Stimulated activated CD8-positive, alpha-beta memory T cell treated with anti-CD3 and anti-CD28 coated beads, Interleukin-4, amount 100 ng/mL, for 48 hours (primary cell): ENCODE results near the gene FCN3.
"Not testable (repeated sequence)": the region's sequence is repeated elsewhere in the genome, so short reads cannot be mapped to it uniquely, and the experiment has no call there.

ENCODE experiments used
- DNase-seq: peaks from one replicate; pipeline ENCODE4 v3.0.0-alpha.2; 2020

Gene FCN3

GRCh38 chr1:27398405-27399149, 24.0 kb upstream of the FCN3 start:
- DNase-seq: no peak

DNA sequence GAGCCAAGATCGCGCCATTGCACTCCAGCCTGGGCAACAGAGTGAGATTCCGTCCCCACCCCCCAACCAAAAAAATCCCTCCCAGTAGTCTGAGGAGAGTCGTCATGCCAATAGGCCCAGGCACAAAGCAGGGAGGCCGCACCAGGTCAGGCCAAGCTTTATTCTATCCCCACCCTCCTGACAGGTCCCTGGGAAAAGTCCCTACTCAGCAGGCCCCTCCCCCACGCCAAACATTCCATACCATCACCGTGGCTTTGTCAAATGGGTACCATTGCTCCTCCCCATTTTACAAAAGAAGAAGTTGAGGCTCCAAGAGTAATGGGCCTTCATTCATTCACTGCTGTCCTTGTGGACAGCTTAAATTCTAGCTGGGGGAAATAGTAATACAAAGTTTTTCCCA, 23.1 kb upstream of the FCN3 start:
- no peak for DNase-seq

- DNase-seq: no peak
These were observed 22.5 kb upstream of the FCN3 start for GRCh38 chr1:27397110-27397509.

GRCh38 chr1:27395441-27396195, 21.0 kb upstream of the FCN3 start:
- peak; percentile 86 for DNase-seq

GRCh38 chr1:27394925-27395324, 20.3 kb upstream of the FCN3 start:
- no peak for DNase-seq

GRCh38 chr1:27394282-27394658, 19.6 kb upstream of the FCN3 start:
- no peak for DNase-seq

DNA sequence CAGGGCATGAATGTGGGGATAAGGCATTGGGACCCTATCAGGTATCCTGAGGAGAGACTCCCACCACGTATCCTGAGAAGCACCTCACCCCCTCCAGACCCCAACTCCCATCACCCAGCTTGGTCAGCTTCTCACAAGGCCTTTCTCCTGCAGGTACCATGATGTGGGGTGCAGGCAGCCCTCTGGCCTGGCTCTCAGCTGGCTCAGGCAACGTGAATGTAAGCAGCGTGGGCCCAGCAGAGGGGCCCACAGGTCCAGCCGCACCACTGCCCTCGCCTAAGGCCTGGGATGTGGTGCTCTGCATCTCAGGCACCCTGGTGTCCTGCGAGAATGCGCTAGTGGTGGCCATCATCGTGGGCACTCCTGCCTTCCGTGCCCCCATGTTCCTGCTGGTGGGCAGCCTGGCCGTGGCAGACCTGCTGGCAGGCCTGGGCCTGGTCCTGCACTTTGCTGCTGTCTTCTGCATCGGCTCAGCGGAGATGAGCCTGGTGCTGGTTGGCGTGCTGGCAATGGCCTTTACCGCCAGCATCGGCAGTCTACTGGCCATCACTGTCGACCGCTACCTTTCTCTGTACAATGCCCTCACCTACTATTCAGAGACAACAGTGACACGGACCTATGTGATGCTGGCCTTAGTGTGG, 19.1 kb upstream of the FCN3 start:
- DNase-seq: no peak

DNA sequence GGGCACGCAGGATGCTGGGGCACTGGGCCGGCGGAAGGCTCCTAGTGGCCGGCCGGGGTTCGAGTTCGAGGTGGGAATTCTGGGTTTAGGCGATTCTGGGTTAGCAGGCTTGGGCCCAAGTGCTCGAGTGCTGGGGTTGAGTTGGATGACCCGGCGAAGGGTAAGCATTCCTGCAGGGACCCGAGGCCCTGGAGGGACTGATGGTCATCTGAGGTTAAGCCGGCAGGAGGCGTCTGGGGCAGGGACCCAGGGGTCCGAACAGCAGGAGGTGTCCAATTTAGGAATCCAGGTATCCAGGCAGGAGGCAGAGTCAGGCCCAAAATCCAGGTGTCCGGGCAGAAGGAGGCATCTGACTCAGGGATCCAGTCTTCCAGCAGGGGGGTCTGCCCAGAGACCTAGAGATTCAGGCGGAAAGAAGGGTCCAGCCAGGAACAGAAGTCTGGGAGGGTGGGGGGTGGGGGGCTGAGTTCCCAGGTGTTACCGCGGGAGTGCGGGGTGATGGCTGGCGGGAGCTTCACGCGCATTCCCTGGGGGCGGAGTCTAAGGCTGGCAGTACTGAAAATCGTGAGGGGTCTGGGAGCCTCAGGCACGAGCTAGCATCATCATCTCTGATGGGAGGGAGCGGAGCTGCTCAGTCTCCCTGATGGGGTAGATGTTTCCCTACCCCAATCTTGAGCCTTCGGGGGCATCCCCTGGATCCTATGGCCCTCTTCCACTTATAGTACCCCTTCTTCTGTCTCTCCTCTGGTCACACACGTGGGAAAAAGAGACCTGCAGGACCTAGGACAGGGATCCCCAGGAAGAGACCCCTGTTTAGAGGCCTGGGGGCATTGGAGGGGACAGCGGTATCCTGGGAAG, 18.4 kb upstream of the FCN3 start:
- DNase-seq: peak; percentile 35

DNA sequence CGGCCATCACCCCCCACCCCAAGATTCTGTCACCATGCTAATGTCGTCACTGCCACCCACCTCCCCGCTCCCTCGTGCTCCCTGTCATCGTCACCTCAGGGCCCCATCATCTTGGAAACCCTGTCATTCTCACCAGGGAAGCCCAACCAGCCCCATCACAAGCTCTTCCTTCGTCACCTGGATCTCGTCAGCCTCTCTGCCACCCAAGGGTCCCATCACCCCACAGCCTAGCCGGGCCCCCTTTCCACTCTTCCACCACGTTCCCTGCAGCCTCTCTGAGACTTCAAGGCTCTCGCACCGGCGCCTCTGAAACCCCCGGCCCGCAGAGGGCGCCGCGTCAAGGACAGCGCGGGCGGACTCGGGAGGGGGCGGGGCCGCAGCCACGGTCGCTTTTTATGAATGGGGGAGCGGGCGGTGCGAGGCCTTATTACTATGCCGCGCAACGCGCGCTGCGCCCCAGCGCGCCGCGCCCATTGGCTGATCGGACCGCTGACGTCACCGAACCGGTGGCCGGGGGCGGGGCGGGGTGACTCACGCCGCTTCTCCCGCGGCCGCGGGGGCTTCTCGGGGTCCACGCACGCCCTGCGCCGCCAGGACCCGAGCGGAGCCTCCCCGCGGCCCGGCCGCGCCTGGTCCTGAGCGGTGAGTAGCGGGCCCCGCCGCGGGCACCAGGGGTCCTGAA, 17.6 kb upstream of the FCN3 start, which contains the start of gene GPR3:
GPR3 (plus strand) TSS at position 527 of the 682 bp plus-strand sequence. CDS start 1,177 bp downstream, outside the sequence.
- DNase-seq: peak; percentile 97

DNA sequence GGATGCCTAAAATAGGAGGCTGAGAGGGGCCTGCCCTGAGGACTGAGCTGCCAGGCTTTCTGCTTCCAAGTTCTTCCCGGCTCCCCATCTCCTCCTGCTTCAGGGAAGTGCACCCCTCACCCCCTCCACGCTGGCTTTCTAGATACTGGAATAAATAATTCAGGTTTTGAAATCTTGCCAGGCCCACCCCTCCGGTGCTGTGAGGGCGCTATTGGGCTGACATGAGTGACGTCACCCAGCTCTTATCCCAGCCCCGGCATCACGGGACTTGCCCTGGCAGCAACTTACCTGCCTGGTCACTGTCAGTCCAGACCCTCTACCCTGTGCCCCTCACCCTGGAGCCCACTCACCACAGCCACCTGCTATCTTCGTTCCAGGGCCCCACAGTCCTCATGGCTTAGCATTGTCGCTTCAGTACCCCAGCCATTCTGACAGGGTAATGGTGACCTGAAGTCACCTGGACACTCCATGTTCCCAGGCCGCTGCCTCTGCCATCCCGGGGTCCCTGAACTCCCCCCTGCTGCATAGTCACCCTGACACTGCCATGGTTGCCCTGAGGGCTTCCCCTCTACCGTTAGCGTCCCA, 17.0 kb upstream of the FCN3 start:
- peak; percentile 54 for DNase-seq

DNA sequence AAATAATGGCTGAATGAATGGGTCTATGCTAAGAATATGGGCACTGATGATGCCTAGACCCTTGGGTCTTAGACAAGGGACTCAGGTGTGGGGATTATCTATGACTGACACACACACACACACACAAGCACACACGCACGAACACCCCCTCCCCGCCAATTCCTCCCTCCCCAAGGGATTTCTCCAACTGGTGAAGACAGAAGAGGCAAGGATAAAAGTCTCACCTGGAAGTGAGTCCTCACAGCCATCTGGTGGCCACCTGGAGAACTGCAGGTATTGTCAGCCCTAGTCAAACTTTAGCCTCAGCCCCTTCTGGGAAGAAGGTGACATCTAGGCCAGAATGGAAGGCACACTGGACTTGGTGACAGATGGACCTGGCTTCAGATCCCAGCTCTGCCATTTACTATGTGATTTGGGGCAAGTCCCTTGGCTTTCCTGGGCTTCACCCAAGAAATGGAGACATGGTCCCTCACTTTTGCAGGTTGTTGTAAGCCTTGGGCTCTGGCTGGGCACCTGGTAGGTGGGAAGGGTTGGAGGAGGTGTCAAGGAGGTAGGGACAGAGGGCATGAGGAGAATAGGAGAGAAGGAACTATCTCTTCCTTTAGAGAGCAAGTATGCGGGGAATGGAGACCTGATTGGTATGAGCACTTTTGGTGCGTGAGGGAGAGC, 13.8 kb upstream of the FCN3 start:
- peak; percentile 88 for DNase-seq

DNA sequence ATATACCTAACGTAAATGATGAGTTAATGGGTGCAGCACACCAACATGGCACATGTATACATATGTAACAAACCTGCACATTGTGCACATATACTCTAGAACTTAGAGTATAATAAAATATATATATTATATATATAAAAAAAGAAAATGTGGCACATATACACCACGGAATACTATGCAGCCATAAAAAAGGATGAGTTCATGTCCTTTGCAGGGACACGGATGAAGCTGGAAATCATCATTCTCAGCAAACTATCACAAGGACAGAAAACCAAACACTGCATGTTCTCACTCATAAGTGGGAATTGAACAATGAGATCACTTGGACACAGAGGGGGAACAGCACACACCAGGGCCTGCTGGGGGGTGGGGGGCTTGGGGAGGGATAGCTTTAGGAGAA, 10.2 kb upstream of the FCN3 start:
- DNase-seq: not testable (repeated sequence)

- DNase-seq: no peak
These were observed 9.0 kb upstream of the FCN3 start for GRCh38 chr1:27383661-27384060.

GRCh38 chr1:27383039-27383605, 8.5 kb upstream of the FCN3 start, which contains the start of gene CD164L2:
Gene CD164L2, minus strand, starts transcription at chr1:27383333. Its CDS starts 94 bp downstream, at chr1:27383239.
- peak; percentile 72 for DNase-seq

DNA sequence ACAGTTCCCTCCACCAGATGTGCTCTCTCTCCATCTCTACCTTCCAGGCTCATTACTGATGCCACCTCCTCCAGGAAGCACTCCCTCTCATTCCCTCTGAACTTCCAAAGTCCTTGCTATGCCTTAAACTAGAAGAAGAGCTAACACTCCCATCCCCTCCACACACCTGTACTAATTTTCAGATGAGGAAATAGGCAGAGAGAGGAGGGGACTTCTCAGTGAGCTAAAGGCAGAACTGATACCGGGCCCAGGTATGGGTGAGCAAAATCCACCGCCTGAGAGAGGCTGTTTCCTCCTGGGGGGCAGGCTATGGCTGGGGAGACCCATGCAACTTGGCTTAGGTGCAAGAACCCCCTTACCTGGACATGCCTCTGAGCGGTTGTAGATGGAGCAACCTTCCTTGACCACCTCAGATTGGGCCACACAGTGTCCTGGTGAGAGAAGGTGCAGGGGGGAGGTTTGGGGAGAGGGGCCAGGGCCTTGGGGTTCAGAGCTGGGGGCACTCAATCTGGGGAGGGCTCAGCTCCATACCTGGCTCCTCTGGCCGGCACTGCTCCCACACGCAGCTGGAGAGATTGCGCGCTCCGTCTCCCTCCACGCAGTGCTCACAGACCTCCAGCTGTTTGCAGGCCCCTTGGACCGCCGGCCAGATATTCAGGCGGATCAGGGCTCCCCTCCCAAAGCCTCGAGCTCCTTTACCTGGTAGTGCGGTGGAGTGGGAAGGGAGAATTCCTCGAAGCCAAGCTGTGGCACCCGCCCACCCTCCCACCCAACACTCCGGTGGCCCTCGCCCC, 7.5 kb upstream of the FCN3 start:
- no peak for DNase-seq

GRCh38 chr1:27380766-27381733, 6.4 kb upstream of the FCN3 start:
- no peak for DNase-seq

DNA sequence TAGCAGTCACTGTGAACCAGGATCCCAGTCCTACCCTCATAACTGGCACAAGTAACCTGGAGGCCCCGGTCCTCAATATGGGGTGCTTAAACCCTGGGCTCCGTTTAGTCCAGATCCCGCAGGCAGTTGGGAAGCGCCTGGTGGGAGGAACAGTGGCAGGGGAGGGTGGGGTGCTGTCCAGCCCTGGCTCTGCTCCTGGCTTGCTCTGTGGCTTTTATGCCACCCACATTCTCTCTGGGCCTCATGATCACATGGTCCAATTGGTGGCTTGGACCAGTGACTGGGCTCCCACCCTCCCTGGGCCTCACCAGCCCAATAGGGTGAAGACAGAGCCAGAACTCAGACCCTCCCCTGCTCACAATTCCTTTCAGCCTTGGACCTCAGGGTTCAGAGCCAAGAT, 5.6 kb upstream of the FCN3 start:
- DNase-seq: no peak

- DNase-seq: no peak
These were observed 5.0 kb upstream of the FCN3 start for GRCh38 chr1:27379564-27380122.
